GM18951 (cell line): ENCODE results near the gene DMC1.

ENCODE experiments used
- POLR2A ChIP-seq: IDR thresholded peaks from 4 replicates; pipeline ENCODE4 v1.6.1; 2011; ENCODE audit warnings: mild to moderate bottlenecking; ENCODE audit not compliant: insufficient read length, insufficient read depth; ENCODE audit errors: extremely low read depth
- in situ Hi-C: fragments of 300-500 bp; cut with MboI; formaldehyde crosslinking; loops from one replicate; pipeline ENCODE4 v1.12.0; 2022; ENCODE audit warnings: low sequenced_read_pairs, mixed read lengths, inconsistent platforms; ENCODE audit not compliant: unreplicated experiment

The DMC1 gene

GRCh38 chr22:38549101-38549894 lies 20.7 kb downstream of the DMC1 start:
- in situ Hi-C loops, result no loop called here
- no peak for TF ChIP-seq POLR2A

- no peak for TF ChIP-seq POLR2A
These were observed 29.3 kb downstream of the DMC1 start for GRCh38 chr22:38540701-38541100.

DNA sequence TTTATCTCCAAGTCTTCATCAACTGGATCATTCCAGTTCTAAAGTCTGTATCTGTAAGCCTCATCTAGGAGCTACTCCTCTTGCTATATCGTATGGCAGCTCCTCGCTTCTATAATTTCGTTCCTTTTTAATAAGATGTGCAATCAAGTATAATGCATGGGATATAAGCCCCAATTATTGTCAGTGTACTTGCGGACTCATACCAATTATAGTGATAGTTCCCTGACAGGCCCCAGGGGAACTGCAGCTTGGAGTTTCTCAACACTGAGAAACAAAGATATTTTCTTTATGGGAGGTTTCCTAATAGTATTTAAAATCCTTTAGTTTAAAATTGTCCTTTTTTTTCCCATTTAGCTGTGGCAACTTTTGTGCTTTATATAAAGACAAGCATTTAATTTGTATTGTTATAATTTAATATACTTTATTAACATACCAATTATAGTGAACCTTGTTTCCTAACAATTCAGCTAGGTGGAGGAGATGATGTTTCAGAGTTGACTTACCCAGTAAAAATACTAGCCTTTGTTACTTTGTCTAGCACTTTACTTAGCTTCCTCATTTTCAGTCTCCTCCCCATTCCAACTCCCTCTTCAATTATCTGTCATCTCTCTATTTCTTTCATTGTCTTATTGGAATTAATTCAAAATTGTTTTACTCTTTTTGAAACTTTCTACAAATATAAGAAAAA lies 38.6 kb downstream of the DMC1 start:
- TF ChIP-seq POLR2A, result no peak
- in situ Hi-C loops, result no loop called here

More at GRCh38 chr22:38540701-38541100, 29.3 kb downstream of the DMC1 start:
- in situ Hi-C loops, result no loop called here

- in situ Hi-C loops, result no loop called here
- TF ChIP-seq POLR2A, result no peak
These were observed 45.6 kb downstream of the DMC1 start for GRCh38 chr22:38524429-38524828.

- TF ChIP-seq POLR2A, result no peak
- in situ Hi-C loops, result no loop called here
These were observed 46.5 kb downstream of the DMC1 start for GRCh38 chr22:38523479-38523878.

DNA sequence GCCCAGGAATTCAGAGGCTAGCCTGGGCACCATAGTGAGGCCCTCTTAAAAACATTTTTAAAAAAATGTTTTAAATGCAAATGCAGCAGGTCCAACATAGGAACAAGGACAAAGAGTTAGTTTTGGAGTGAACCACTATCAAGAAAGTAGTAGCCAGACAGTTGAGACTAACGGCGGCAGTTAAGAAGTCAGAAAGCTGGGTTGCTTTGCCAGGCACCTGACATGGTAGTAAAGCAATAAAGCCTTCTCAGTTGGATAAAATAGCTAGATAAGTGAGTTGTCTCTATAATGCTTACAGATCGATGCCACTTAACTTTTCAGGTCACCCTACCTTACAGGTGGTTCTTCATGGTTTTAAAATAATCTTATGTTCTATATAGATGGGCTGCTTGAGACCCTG lies 47.0 kb downstream of the DMC1 start:
- no peak for TF ChIP-seq POLR2A
- in situ Hi-C loops, result no loop called here

GRCh38 chr22:38519453-38520250 lies 50.3 kb downstream of the DMC1 start:
- no peak for TF ChIP-seq POLR2A
- in situ Hi-C loops, result no loop called here

- TF ChIP-seq POLR2A, result no peak
These were observed 51.4 kb downstream of the DMC1 start for GRCh38 chr22:38518620-38519019.

DNA sequence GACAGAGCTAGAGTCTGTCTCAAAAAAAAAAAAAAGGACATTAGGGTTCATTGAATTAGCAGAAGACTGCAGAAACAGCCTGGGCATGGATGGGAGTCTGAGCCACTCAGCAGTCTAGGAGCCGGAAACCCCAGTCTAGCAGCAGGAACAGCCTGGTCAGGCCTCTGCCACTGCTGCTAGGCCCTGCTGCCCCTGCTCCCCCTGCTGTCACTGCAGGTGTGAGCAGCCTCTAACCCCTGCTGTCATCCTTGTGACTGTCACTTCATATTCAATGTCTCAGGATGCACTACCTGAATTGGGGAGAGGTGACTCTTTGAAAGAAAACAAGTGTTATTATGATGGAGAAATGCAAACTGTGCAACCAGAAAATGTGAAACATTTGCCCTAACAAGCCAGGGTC lies 56.9 kb downstream of the DMC1 start:
- in situ Hi-C loops, result no loop called here
- TF ChIP-seq POLR2A, result no peak

More at GRCh38 chr22:38518620-38519019, 51.4 kb downstream of the DMC1 start:
- in situ Hi-C loops, result no loop called here

DNA sequence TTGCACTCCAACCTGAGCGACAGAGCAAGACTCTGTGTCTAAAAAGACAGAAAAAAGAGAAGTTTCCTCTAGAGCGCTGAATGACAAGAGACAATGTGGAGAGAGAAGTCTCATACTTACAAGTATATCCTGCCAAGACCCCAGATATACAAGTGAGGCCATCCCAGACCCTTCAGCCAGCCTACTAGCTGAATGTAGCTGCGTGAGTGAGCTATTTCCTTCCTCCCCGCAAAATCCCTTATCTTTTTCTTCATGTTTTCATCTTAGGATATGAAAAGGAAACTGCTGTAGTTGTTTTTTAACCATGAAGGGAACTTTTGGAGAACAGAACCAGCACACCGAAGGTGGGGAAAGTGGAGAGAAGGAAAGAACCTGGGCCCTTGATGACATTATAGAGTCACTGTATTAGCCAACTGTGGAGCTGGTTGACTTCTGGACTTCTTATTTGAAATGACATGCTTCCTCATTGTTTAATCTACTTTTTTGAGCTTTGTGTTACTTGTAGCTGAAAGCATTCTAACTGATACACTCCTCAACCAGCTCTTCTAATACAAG lies 59.5 kb downstream of the DMC1 start:
- in situ Hi-C loops, result no loop called here
- no peak for TF ChIP-seq POLR2A

- peak; percentile 80 for TF ChIP-seq POLR2A
These were observed 63.6 kb downstream of the DMC1 start, which contains the start of gene DDX17 for GRCh38 chr22:38506118-38506962. DDX17 (minus strand) TSS chr22:38506311.

GRCh38 chr22:38505541-38506117 lies 64.4 kb downstream of the DMC1 start:
- TF ChIP-seq POLR2A, result no peak
- in situ Hi-C loops, result no loop called here

More at GRCh38 chr22:38506118-38506962, 63.6 kb downstream of the DMC1 start, which contains the start of gene DDX17:
- in situ Hi-C loops, result no loop called here
